Posterior cingulate gyrus (tissue), 11 donors: ENCODE measurements around the gene TLR9.
"Not testable (repeated sequence)": the region's sequence is repeated elsewhere in the genome, so short reads cannot be mapped to it uniquely, and the experiment has no call there.

Source experiments
- DNase-seq, 10 donors: peaks; one replicate each; pipeline versions ENCODE4 v3.0.0 to v3.0.0-alpha.2; 2020 to 2021; ENCODE audit warnings: mixed read lengths in 3 of 10
- intact Hi-C: fragments of 100-400 bp; cut with DNase I; formaldehyde crosslinking; loops from one replicate; pipeline ENCODE4 v1.15.1; 2023

TLR9 gene, protein sequence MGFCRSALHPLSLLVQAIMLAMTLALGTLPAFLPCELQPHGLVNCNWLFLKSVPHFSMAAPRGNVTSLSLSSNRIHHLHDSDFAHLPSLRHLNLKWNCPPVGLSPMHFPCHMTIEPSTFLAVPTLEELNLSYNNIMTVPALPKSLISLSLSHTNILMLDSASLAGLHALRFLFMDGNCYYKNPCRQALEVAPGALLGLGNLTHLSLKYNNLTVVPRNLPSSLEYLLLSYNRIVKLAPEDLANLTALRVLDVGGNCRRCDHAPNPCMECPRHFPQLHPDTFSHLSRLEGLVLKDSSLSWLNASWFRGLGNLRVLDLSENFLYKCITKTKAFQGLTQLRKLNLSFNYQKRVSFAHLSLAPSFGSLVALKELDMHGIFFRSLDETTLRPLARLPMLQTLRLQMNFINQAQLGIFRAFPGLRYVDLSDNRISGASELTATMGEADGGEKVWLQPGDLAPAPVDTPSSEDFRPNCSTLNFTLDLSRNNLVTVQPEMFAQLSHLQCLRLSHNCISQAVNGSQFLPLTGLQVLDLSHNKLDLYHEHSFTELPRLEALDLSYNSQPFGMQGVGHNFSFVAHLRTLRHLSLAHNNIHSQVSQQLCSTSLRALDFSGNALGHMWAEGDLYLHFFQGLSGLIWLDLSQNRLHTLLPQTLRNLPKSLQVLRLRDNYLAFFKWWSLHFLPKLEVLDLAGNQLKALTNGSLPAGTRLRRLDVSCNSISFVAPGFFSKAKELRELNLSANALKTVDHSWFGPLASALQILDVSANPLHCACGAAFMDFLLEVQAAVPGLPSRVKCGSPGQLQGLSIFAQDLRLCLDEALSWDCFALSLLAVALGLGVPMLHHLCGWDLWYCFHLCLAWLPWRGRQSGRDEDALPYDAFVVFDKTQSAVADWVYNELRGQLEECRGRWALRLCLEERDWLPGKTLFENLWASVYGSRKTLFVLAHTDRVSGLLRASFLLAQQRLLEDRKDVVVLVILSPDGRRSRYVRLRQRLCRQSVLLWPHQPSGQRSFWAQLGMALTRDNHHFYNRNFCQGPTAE

DNA sequence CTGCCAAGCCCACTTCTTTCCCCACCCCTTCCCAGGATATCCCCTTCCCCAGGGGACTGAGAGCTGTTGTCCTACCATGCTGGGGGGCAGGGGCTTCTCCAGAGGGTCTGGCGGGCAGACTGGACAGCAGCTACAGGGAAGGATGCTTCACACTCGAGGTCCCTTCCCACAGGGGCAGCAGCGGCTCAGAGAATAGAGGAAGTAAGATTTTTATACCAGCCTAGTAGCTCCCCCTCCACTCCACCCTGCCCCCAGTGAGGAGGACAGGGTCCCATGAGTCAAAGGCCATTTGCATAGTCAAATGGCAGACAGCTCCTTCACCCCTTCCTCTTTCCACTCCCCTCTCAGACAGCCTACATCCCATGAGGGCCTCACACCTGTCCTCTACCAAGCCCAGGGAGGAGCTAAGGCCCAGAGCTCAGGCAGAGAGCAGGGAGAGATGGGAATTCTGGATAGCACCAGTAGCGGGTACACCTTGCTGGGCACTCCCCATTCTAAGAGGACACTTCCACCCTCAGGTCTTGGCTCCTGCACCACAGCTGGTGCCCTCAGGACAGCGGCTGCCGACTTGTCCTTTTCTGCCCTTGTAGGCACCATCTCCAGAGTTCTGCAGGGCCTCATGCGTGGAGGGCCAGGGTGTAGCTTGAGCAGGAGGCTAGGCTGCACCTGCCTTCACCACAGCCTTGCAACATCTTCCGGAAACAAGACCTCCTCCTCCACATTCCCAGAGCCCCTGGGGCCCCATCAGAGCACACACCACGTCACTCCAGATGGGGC is at the start of gene TLR9:
Gene TLR9, minus strand, starts transcription at position 194 of the 777 bp plus-strand sequence. Its CDS starts 116 bp downstream, at position 78.
- peak in 2 of 10 donors; percentile 28 to 77 for DNase-seq
- intact Hi-C loops, result no loop called here

DNA sequence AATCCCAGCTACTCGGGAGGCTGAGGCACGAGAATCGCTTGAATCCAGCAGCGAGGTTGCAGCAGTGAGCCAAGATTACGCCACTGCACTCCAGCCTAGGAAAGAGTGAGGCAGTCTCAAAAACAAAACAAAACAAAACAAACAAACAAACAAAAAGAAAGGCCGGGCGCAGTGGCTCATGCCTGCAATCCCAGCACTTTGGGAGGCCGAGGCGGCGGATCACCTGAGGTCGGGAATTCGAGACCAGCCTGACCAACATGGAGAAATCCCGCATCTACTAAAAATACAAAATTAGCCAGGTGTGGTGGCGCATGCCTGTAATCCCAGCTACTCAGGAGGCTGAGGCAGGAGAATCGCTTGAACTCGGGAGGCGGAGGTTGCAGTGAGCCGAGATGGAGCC is 49.3 kb upstream of the TLR9 start:
- DNase-seq, result peak in 2 of 10 donors; percentile 38 to 80
- intact Hi-C loops, result loop anchor here (5.0 kb wide), 1 partner anchor 77 kb away; the partner anchor contains the start of gene ALAS1

- intact Hi-C loops, result no loop called here
- DNase-seq, result no peak
Measured at GRCh38 chr3:52272831-52273230, 47.4 kb upstream of the TLR9 start.

- DNase-seq, result not testable (repeated sequence)
Measured at GRCh38 chr3:52272172-52272571, 46.7 kb upstream of the TLR9 start.

DNA sequence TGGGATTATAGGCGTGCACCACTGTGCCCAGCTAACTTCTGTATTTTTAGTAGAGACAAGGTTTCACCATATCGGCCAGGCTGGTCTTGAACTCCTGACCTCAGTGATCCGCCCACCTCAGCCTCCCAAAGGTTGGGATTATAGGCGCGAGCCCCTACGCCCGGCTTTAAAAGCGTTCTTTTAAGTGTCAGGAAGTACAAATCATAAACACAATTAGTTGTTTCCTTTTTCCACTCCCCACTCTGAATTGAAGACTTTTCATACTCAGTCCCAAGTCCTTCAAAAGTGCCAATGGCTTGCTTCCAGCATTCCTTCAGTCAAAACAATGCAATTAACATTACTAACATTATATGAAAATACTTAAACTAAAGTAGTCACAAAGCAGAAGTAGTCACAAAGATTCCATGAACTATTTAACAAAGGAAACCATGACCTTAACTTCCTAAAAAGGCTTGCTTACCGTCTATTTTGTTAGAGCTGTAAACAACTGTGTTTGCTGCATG is 44.9 kb upstream of the TLR9 start:
- DNase-seq, result no peak
- intact Hi-C loops, result no loop called here

More at GRCh38 chr3:52272172-52272571, 46.7 kb upstream of the TLR9 start:
- intact Hi-C loops, result not testable (repeated sequence)

- no peak for DNase-seq
- intact Hi-C loops, result no loop called here
Measured at GRCh38 chr3:52269776-52270175, 44.3 kb upstream of the TLR9 start.

- no peak for DNase-seq
- intact Hi-C loops, result no loop called here
Measured at GRCh38 chr3:52268036-52268435, 42.6 kb upstream of the TLR9 start.

GRCh38 chr3:52265387-52265786 is 39.9 kb upstream of the TLR9 start:
- intact Hi-C loops, result no loop called here
- no peak for DNase-seq

DNA sequence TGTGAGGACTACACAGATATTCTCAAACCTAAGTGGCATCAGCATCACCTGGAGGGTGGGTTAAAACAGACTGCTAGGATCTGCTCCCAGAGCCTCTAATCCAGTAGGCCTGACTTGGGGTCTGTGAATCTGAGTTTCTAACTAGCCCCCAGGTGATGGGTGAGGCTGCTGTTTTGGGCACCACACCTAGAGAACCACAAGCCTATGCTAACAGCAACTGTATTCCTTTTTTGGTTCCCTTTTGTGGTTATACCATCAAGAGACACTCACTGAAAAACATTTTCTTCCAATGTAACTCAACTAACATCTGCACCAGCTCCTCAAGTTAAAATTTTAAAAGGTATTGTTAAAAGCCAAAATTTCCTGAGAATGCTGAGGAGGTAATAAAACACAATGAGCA is 37.0 kb upstream of the TLR9 start:
- no peak for DNase-seq
- intact Hi-C loops, result no loop called here

DNA sequence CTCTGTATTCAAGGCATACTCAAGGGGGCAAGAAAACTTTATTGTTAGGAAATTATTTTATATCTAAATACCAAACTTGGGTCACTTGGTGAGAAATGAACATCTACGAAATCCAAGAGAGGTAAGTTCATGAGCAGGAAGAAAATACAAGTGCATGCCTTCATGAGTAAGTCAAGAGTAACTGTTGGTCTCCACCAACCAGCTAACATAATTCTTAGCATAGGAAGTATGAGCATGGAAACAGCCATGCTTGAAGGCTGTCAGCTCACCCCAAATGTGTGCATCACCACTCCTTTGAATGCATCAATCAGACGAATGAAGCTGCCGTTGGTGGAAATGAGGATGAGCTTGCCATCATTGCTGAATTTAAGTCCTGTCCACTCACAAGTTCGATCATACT is 34.0 kb upstream of the TLR9 start:
- intact Hi-C loops, result no loop called here
- no peak for DNase-seq

GRCh38 chr3:52259035-52259434 is 33.6 kb upstream of the TLR9 start:
- DNase-seq, result no peak
- intact Hi-C loops, result no loop called here

GRCh38 chr3:52257911-52258310 is 32.5 kb upstream of the TLR9 start:
- no peak for DNase-seq
- intact Hi-C loops, result no loop called here

DNA sequence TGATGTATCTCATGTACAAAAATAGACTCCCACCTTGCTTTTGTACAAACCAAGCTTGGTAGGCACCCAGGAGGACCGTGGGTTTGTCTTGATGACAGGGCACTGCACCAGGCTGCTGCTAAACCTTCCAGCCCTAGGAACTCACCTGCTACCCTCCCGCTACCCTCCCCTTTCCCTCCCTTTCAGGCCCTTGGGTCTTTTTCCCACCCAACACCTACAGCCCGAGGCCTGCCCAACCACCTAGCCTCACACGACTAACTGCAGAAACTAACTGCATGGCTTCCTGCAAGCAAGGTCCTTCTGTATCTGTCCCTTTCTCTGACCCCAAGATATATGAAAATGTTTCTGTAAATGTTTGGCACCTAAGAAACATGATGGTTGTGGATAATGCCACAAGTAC is 31.2 kb upstream of the TLR9 start:
- DNase-seq, result no peak
- intact Hi-C loops, result no loop called here

DNA sequence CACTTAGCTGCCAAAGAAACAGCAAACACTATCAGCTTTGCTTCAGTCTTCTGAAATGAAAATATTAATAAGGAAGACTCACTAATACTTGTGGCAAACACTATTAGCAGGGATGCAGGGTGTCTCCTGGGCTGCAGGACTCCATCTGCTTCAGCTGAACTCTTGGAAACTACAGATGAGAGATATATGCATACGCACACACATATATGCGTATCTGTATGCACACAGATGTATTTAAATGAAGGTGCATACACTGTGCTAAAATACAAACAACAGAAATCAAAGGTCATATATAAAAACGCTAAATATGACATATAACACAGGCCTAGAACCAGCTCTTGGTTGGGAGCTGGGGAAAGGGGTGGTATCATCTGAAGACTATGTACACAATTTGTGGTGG is 30.7 kb upstream of the TLR9 start:
- intact Hi-C loops, result no loop called here
- DNase-seq, result no peak

GRCh38 chr3:52254608-52255007 is 29.2 kb upstream of the TLR9 start:
- no peak for DNase-seq
- intact Hi-C loops, result no loop called here

DNA sequence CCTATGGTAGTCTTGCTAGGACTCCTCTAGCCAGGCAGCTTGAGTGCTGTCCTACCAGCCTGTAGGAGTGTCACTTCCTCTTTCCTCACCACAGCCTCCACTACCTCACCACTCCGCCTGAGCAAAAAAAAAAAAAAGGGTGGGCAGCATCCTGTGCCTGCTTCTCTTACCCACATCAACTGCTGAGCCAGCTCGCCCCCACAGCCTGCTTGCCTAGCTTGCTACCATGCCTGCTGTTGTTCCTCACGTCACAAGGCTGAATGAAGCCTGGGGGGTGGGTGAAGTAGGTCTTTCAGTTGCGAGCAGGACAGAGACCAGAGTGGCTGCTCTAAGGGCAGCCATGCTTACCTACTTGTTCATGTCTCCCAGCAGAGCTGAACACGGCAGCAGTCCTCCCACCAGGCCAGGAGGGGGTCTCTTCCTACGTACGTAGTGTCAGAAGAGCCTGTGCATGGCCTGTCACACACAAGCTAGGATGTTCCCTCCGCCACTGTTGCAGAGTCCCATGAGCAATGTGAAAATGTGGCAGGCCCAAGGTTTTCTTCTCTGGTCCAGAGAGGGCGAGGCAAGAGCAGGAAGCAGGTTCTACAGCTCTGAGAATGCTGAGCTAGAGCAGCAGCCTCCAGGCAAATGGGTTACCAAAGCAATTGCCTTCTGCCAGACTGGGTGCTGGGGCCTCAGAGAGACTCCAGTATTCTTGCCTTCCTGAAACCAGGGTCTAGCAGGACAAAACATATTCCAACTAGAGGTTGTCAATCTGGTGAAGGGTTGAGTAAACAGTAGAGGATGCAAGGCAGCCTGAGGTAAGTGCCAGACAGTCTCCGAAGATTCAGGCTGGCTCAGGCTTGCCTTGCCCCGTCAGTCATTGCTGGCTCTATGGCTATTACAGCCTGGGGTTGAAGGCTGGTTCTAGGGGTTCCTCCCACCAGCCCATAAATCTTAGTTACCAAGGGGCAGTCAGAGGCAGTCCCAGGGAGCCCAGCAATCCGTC is 28.2 kb upstream of the TLR9 start:
- intact Hi-C loops, result no loop called here
- DNase-seq, result peak in 7 of 10 donors; percentile 62 to 96 (median 86)

DNA sequence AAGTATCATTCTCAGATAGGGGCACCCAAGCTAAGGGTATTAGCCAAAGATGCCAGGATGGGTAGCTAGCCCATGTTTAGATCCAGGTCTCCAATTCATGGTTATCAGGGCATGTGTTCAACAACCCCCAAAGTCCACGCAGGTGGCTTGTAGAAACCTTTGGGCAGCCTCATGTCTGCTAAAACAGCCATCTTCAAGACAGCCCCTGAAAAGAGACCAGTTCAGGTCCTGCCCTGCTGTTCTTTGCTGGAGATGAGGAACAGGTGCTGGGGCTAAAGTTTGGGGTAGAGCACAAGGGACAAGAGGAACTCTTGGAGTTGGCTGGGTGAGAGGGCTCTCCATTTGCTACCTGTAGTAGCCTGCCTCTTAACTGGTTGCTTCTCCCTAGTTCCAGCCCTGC is 24.7 kb upstream of the TLR9 start:
- intact Hi-C loops, result no loop called here
- DNase-seq, result no peak

DNA sequence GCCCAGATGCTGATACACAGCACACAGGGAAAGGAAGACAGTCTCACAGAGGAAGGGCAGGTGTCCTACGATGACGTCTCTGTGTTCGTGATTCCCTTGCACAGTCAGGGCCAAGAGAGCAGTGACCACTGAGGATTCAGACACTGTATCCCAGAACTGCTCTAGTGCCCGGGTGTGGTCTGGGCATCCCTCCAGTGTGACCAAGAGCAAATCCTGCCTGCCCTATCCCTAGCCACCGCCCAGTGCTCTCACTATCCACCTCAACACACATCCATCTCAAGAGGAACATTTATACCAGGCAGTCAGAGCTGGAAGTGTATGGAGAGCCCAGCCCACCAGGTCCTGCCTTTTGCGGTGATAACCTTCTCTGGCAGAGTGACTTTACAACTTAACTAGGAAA is 24.2 kb upstream of the TLR9 start:
- intact Hi-C loops, result no loop called here
- DNase-seq, result peak in 1 of 10 donors; percentile 44
